ENCODE results near the gene MSI1.
A peak's percentile ranks its signal among the peaks of the same experiment; 100 is the strongest.

DNA sequence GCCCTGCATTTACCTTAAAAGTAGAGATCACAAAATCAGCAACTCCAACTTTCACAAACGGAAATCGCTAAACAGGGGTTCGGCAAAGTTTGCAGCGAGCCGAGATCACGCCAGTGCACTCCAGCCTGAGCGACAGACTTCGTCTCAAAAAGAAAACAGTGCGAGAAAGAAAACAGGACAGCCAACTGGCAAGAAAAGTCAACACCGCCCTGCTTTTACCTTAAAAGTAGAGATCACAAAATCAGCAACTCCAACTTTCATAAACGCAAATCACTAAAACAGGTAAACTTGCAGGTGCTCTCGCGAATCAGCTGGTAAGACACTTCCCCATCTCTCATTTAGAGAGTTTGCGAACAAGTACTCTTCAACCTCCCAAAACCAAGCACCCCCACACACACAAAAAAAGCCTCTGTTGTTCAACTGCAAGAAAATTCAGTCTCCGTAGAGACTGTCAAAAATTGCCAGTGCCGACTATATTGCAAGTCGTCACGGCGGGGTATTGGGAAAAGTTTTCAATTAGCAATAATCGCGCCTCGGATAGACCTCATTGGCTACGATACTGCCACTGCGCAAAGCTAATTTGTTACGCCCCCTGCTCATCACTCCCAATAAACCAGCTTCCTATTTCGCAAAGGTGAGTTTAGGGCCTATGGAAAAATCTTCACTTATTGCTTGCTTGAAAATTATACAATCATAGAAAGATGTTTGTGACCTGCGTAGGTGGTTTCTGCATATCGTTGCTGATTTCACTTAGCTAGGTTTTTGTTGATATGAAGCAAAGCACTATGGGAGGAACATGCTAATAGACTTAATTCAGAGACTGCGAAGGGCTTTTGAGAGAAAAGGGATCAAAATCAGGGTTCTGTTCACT lies 76.1 kb downstream of the MSI1 start, which contains the start of gene RNU4-1:
- TF ChIP-seq, protein P1, sequence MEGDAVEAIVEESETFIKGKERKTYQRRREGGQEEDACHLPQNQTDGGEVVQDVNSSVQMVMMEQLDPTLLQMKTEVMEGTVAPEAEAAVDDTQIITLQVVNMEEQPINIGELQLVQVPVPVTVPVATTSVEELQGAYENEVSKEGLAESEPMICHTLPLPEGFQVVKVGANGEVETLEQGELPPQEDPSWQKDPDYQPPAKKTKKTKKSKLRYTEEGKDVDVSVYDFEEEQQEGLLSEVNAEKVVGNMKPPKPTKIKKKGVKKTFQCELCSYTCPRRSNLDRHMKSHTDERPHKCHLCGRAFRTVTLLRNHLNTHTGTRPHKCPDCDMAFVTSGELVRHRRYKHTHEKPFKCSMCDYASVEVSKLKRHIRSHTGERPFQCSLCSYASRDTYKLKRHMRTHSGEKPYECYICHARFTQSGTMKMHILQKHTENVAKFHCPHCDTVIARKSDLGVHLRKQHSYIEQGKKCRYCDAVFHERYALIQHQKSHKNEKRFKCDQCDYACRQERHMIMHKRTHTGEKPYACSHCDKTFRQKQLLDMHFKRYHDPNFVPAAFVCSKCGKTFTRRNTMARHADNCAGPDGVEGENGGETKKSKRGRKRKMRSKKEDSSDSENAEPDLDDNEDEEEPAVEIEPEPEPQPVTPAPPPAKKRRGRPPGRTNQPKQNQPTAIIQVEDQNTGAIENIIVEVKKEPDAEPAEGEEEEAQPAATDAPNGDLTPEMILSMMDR (IDR thresholded peaks at IDR 0.05), result no peak
- TF ChIP-seq SIN3A (IDR thresholded peaks at IDR 0.05; ENCODE audit: borderline replicate concordance, insufficient read depth, low read depth, low read length), result peak; percentile 99; the same call in 1 of the 2 replicates
- peak; percentile 100 for TF ChIP-seq POLR2AphosphoS5 (IDR thresholded peaks at IDR 0.05; ENCODE audit: low read depth, low read length)

All from Panc1 (cell line).